Activated CD8-positive, alpha-beta memory T cell treated with anti-CD3 and anti-CD28 coated beads, Interleukin-2, amount 10 ng/mL, durations not matched to agents 7 days and 5 days (primary cell): ENCODE data around the gene MBNL2. TPM values are rescaled to one million over a fixed set of nuclear protein-coding genes. Genes with fewer than 3 reads are reported as not detected.

Experiments used
- ATAC-seq: fragments of 150-1000 bp; cut with Tn5 transposase; one replicate; pipeline ENCODE4 v1.10.0; 2021; ENCODE audit warnings: moderate library complexity
- CTCF ChIA-PET: fragments of 350-600 bp; sonication (Branson Sonifier 250); formaldehyde crosslinking; loops from one replicate; lab custom pipeline; 2021; ENCODE audit warnings: antibody characterized with exemption; lab: Charles Lee
- DNase-seq: peaks from one replicate; pipeline ENCODE4 v3.0.0-alpha.2; 2020
- H3K27ac Mint-ChIP-seq: one replicate; pipeline ENCODE4 v1.8.0; 2021; ENCODE audit warnings: mild to moderate bottlenecking, mixed read lengths
- H3K27me3 Mint-ChIP-seq: one replicate; pipeline ENCODE4 v1.8.0; 2021; ENCODE audit warnings: mixed read lengths
- H3K36me3 Mint-ChIP-seq: one replicate; pipeline ENCODE4 v1.8.0; 2021; ENCODE audit warnings: mild to moderate bottlenecking, mixed read lengths
- H3K4me1 Mint-ChIP-seq: one replicate; pipeline ENCODE4 v1.8.0; 2021; ENCODE audit warnings: mixed read lengths
- H3K4me3 Mint-ChIP-seq: one replicate; pipeline ENCODE4 v1.8.0; 2021; ENCODE audit warnings: mild to moderate bottlenecking, moderate library complexity, mixed read lengths
- H3K9me3 Mint-ChIP-seq: one replicate; pipeline ENCODE4 v1.8.0; 2022; ENCODE audit warnings: low read depth, mixed read lengths
- total RNA-seq, 2 experiments: library from RNA; stranded (reverse); gene quantifications; one replicate each; pipeline ENCODE4 v1.2.3, GENCODE V29; 2021

MBNL2 gene
- total RNA-seq, 2 experiments from 2014 or later: 9.7 to 13.4 TPM

DNA sequence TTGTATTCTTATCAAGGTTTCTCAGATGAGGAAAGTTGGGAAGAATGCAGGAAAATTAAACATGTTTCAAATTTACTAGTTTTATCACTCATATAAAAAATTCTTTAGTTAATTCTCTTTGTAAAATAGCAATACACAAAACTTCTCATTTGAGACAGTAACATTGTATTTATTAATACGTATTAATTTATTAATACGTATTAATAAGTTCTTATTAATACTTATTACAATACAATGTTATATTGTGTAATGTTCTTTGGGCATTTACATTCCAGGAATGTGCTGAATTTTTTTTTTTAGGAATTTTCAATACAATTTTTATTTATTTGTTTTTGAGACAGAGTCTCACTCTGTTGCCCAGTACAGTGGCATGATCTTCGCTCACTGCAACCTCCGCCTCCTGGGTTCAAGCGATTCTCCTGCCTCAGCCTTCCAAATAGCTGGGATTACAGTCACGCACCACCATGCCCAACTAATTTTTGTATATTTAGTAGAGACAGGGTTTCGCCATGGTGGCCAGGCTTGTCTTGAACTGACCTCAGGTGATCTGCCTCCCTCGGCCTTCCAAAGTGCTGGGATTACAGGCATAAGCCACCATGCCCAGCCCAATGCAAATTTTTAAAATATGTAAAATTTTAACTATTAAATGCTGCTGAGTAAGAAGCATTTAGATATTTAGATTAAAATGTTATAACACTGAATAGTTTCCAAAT is 31.6 kb downstream of the MBNL2 start:
- peaks cover 47% of the 10 kb centered on the region for H3K4me1 Mint-ChIP-seq
- no peaks in the 10 kb centered on the region for H3K9me3 Mint-ChIP-seq
- DNase-seq (no peak), ATAC-seq (no peak)
- H3K27ac Mint-ChIP-seq: no peak overlapping the region
- CTCF ChIA-PET: interaction anchor here (1.1 to 1.3 kb wide), 2 partner anchors 27 to 29 kb away, joined by 3 read pairs; no protein-coding TSS in a partner anchor
- H3K4me3 Mint-ChIP-seq: no peak overlapping the region
- no peaks in the 10 kb centered on the region for H3K27me3 Mint-ChIP-seq
- H3K36me3 Mint-ChIP-seq: peaks cover 6% of the 10 kb centered on the region

DNA sequence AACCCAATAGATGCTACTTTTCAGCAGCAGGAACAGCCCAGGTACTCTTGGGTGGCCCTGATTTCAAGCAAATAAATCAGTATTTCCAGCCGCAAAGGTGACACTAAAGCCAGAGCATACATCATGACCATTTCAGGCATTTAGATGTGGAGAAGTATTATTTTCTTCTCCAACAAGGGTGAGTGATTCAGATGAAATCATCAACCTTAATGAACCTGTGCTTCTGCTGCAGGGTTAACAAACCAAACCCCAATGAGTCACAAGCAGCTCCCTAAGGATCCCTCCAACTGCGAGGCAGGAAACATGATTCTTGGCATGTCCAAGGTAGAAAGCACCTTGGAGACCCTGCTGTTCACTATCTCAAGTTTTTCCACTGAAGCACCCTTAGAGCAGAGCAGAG is 32.7 kb downstream of the MBNL2 start:
- H3K36me3 Mint-ChIP-seq: peaks cover 6% of the 10 kb centered on the region
- DNase-seq (no peak), ATAC-seq (no peak)
- H3K27me3 Mint-ChIP-seq: no peaks in the 10 kb centered on the region
- H3K4me1 Mint-ChIP-seq: peaks cover 58% of the 10 kb centered on the region
- no peak overlapping the region for H3K27ac Mint-ChIP-seq
- H3K9me3 Mint-ChIP-seq: no peaks in the 10 kb centered on the region
- CTCF ChIA-PET: interaction anchor here (1.1 to 1.3 kb wide), 2 partner anchors 28 to 30 kb away, joined by 3 read pairs; no protein-coding TSS in a partner anchor
- H3K4me3 Mint-ChIP-seq: no peak overlapping the region

DNA sequence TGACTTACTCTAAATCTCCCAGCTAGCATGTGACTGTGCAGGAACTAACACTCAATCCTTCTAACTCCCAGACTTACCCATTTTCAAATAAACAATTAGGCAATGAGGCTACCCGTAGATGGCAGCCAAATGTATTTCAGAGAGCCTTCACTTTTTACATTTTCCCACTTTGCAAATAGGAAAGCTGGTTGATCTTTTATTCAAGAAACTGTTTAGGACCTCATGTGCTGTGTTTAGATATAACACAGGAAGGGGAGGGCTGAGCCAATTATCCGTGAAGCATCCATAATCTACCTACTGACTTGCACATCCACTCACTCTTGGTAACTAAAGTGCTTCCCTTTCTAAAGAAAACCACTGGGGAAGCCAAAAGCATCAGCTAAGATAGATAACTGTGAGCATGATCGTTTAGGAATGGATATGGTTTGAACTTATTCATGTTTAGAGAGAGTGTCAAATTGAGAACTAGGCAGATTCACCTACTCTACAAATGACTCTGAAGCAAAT is 33.4 kb downstream of the MBNL2 start:
- no peak overlapping the region for H3K4me3 Mint-ChIP-seq
- peaks cover 60% of the 10 kb centered on the region for H3K4me1 Mint-ChIP-seq
- no peaks in the 10 kb centered on the region for H3K27me3 Mint-ChIP-seq
- no peaks in the 10 kb centered on the region for H3K9me3 Mint-ChIP-seq
- CTCF ChIA-PET: interaction anchor here (1.0 kb wide), 1 partner anchor 41 kb away, joined by 3 read pairs; no protein-coding TSS in a partner anchor
- H3K27ac Mint-ChIP-seq: peak overlapping the region; percentile 60
- DNase-seq: no peak
- H3K36me3 Mint-ChIP-seq: peaks cover 6% of the 10 kb centered on the region
- no peak for ATAC-seq

DNA sequence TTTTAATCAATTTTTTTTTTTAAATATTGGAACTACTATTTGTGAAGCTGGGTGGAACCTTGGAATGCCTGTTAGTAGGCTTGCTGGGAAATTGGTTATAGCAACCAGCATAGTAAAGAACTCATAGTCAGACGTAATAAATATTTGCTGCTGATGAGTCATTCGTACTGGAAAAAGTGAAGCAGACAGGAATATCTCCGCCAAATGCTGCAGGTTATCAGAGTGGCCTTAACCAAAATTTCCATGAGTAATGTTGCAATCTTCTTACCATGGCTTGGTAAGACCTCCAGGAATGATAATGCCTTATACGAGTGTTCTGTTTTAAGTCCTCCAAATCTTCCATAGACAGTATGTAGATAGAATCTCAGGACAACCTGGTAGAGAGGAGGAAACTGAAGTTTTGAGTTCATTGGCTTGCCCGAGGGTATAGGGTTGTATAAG is 34.2 kb downstream of the MBNL2 start:
- peak overlapping the region; percentile 19 for H3K27ac Mint-ChIP-seq
- no peak overlapping the region for H3K4me3 Mint-ChIP-seq
- H3K36me3 Mint-ChIP-seq: peaks cover 6% of the 10 kb centered on the region
- H3K9me3 Mint-ChIP-seq: no peaks in the 10 kb centered on the region
- DNase-seq: no peak
- ATAC-seq: peak; percentile 24
- CTCF ChIA-PET: interaction anchor here (1.0 kb wide), 1 partner anchor 42 kb away, joined by 3 read pairs; no protein-coding TSS in a partner anchor
- no peaks in the 10 kb centered on the region for H3K27me3 Mint-ChIP-seq
- H3K4me1 Mint-ChIP-seq: peaks cover 63% of the 10 kb centered on the region

DNA sequence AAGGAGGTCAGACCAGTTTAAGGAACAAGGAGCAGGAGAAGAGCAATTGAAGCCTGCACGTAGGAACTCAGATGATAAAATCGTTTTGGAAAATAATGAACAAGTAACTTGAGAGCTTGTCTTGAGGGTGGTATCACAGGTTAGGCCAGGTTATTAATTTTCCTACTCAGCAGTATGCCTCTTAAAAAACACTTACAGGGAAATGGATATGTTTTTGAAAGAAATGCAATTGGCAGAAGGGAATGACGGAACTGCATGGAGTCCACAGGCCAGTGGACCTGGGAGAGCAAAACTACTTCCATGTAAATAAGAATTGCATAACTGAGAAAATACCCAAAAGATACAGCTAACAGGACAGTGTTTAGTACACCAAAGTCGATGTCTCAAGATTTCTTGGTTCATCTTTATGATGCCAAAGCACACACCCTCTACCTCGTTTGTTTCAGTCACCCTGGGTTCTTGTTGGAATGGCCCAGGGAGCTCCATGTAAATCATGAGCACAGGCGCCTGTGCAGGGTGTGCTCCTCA is 35.2 kb downstream of the MBNL2 start:
- Mint-ChIP-seq H3K4me1 (peaks cover 73% of the 10 kb centered on the region), H3K4me3 (no peak overlapping the region), H3K36me3 (peaks cover 7% of the 10 kb centered on the region), H3K27ac (peak overlapping the region; percentile 71), H3K27me3 (no peaks in the 10 kb centered on the region), H3K9me3 (no peaks in the 10 kb centered on the region)
- no peak for ATAC-seq
- CTCF ChIA-PET: interaction anchor here (0.8 to 1.6 kb wide), 2 partner anchors 9 to 31 kb away, joined by 3 to 5 read pairs; no protein-coding TSS in a partner anchor
- DNase-seq: no peak

GRCh38 chr13:97257800-97258799 is 36.0 kb downstream of the MBNL2 start:
- peak; percentile 72 for ATAC-seq
- peak overlapping the region; percentile 19 for H3K4me3 Mint-ChIP-seq
- peak; percentile 46 for DNase-seq

GRCh38 chr13:97258801-97259200 is 36.7 kb downstream of the MBNL2 start:
- Mint-ChIP-seq H3K4me3 (no peak overlapping the region), H3K27me3 (no peaks in the 10 kb centered on the region), H3K9me3 (no peaks in the 10 kb centered on the region), H3K36me3 (peaks cover 11% of the 10 kb centered on the region), H3K27ac (peak overlapping the region; percentile 62), H3K4me1 (peaks cover 79% of the 10 kb centered on the region)
- DNase-seq: no peak
- no peak for ATAC-seq
- CTCF ChIA-PET: no interaction called here

More at GRCh38 chr13:97257800-97258799, 36.0 kb downstream of the MBNL2 start:
- H3K36me3 Mint-ChIP-seq: peaks cover 10% of the 10 kb centered on the region
- no peaks in the 10 kb centered on the region for H3K9me3 Mint-ChIP-seq
- H3K27me3 Mint-ChIP-seq: no peaks in the 10 kb centered on the region
- H3K27ac Mint-ChIP-seq: peak overlapping the region; percentile 71
- peaks cover 78% of the 10 kb centered on the region for H3K4me1 Mint-ChIP-seq
- CTCF ChIA-PET: interaction anchor here (0.8 to 1.6 kb wide), 3 partner anchors 10 to 33 kb away, joined by 3 to 5 read pairs (median 4); no protein-coding TSS in a partner anchor

GRCh38 chr13:97259410-97259797 is 37.3 kb downstream of the MBNL2 start:
- ATAC-seq (no peak), DNase-seq (no peak)
- CTCF ChIA-PET: no interaction called here
- Mint-ChIP-seq H3K4me3 (no peak overlapping the region), H3K36me3 (peaks cover 11% of the 10 kb centered on the region), H3K27me3 (no peaks in the 10 kb centered on the region), H3K27ac (peak overlapping the region; percentile 20), H3K4me1 (peaks cover 79% of the 10 kb centered on the region), H3K9me3 (no peaks in the 10 kb centered on the region)

GRCh38 chr13:97259798-97260714 is 37.9 kb downstream of the MBNL2 start:
- CTCF ChIA-PET: no interaction called here
- DNase-seq: no peak
- H3K9me3 Mint-ChIP-seq: no peaks in the 10 kb centered on the region
- H3K4me1 Mint-ChIP-seq: peaks cover 80% of the 10 kb centered on the region
- H3K27ac Mint-ChIP-seq: no peak overlapping the region
- H3K36me3 Mint-ChIP-seq: peaks cover 11% of the 10 kb centered on the region
- no peak for ATAC-seq
- no peaks in the 10 kb centered on the region for H3K27me3 Mint-ChIP-seq
- no peak overlapping the region for H3K4me3 Mint-ChIP-seq

DNA sequence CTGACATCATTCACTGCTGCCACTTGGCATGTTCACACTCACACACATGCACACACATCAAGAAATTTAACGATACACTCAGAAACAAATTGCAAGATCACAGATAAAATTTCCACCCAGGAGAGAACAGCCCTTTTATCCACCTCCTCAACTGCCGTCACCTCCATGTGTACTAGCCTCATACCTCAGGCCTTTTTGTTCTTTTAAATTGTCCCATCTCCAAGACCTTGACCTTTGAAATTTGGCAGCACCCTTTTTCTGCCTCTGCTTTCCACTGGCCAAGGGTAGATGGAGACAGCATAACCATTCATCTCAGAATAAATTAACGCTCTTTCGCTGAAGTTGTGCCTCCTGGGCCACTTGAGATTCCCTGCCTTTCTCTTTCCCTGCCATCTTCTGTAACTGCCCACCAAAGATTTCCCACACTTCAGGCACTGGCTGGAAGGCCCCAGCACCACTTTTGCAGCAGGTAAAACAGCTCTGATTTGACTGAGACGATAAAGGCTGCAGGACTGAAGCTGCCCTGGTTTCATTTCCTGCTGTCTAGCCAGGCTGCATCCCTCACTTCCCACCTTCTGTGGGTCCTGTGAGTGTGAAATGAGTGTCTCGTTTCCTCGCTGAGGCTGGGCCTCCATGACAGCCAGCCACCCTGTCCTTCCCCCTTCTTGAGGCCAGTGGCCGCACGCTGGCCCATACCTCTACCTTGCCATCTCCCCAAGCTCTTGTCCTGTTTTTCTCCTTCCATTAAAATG is 39.3 kb downstream of the MBNL2 start:
- CTCF ChIA-PET: interaction anchor here (1.1 kb wide), 1 partner anchor 32 kb away, joined by 3 read pairs; no protein-coding TSS in a partner anchor
- H3K4me3 Mint-ChIP-seq: no peak overlapping the region

GRCh38 chr13:97262058-97262457 is 39.9 kb downstream of the MBNL2 start:
- Mint-ChIP-seq H3K27me3 (no peaks in the 10 kb centered on the region), H3K4me1 (peaks cover 63% of the 10 kb centered on the region), H3K27ac (no peak overlapping the region), H3K4me3 (no peak overlapping the region), H3K9me3 (no peaks in the 10 kb centered on the region), H3K36me3 (peaks cover 9% of the 10 kb centered on the region)
- DNase-seq (no peak), ATAC-seq (no peak)
- CTCF ChIA-PET: interaction anchor here (1.1 kb wide), 1 partner anchor 31 kb away, joined by 3 read pairs; no protein-coding TSS in a partner anchor

More for the DNA sequence above, 39.3 kb downstream of the MBNL2 start:
- peaks cover 11% of the 10 kb centered on the region for H3K36me3 Mint-ChIP-seq
- peak overlapping the region; percentile 4 for H3K27ac Mint-ChIP-seq
- DNase-seq (peak; percentile 75), ATAC-seq (peak; percentile 61)
- H3K27me3 Mint-ChIP-seq: no peaks in the 10 kb centered on the region
- peaks cover 68% of the 10 kb centered on the region for H3K4me1 Mint-ChIP-seq
- H3K9me3 Mint-ChIP-seq: no peaks in the 10 kb centered on the region
